ENCODE measurements around the gene KRT6A. TPM values are rescaled to one million over a fixed set of nuclear protein-coding genes. Genes with fewer than 3 reads are reported as not detected.

Gene KRT6A
- total RNA-seq, 1 experiment from 2014 or later: not detected

Other genes starting within 250 kb of the KRT6A start
- 0.13 and 0.81 TPM in 2 replicates for gene KRT86, start 218.6 kb downstream of the KRT6A start, total RNA-seq (2014; rRNA removed; shearing (Covaris generic))
- 0.21 TPM in 1 of 2 replicates, not detected in the other for gene KRT81, start 201.7 kb downstream of the KRT6A start, total RNA-seq (2014; rRNA removed; shearing (Covaris generic))
- gene KRT83, start 171.9 kb downstream of the KRT6A start, total RNA-seq (2014; rRNA removed; shearing (Covaris generic)): 0.10 and 0.94 TPM in 2 replicates
- not detected in 2 replicates for gene KRT85, start 125.8 kb downstream of the KRT6A start, total RNA-seq (2014; rRNA removed; shearing (Covaris generic))
- gene KRT84, start 107.6 kb downstream of the KRT6A start, total RNA-seq (2014; rRNA removed; shearing (Covaris generic)): not detected in 2 replicates
- not detected in 2 replicates for gene KRT82, start 86.9 kb downstream of the KRT6A start, total RNA-seq (2014; rRNA removed; shearing (Covaris generic))
- gene KRT75, start 58.9 kb downstream of the KRT6A start, total RNA-seq (2014; rRNA removed; shearing (Covaris generic)): 0.08 TPM in 2 replicates
- gene KRT6B, start 41.1 kb downstream of the KRT6A start, total RNA-seq (2014; rRNA removed; shearing (Covaris generic)): 0.23 TPM in 1 of 2 replicates, not detected in the other
- not detected in 2 replicates for gene KRT6C, start 19.5 kb downstream of the KRT6A start, total RNA-seq (2014; rRNA removed; shearing (Covaris generic))
- gene KRT5, start 27.1 kb upstream of the KRT6A start, total RNA-seq (2014; rRNA removed; shearing (Covaris generic)): not detected in 2 replicates
- gene KRT71, start 59.9 kb upstream of the KRT6A start, total RNA-seq (2014; rRNA removed; shearing (Covaris generic)): not detected in 2 replicates
- gene KRT74, start 80.6 kb upstream of the KRT6A start, total RNA-seq (2014; rRNA removed; shearing (Covaris generic)): not detected in 2 replicates
- not detected in 2 replicates for gene KRT72, start 108.2 kb upstream of the KRT6A start, total RNA-seq (2014; rRNA removed; shearing (Covaris generic))
- gene KRT73, start 125.3 kb upstream of the KRT6A start, total RNA-seq (2014; rRNA removed; shearing (Covaris generic)): not detected in 2 replicates
- gene KRT2, start 159.0 kb upstream of the KRT6A start, total RNA-seq (2014; rRNA removed; shearing (Covaris generic)): not detected in 2 replicates
- gene KRT1, start 187.2 kb upstream of the KRT6A start, total RNA-seq (2014; rRNA removed; shearing (Covaris generic)): not detected in 2 replicates
- gene KRT77, start 210.3 kb upstream of the KRT6A start, total RNA-seq (2014; rRNA removed; shearing (Covaris generic)): not detected in 2 replicates